Kidney (tissue), 14 donors: ENCODE results near the gene PADI2. TPM values are rescaled to one million over a fixed set of nuclear protein-coding genes. Genes with fewer than 3 reads are reported as not detected.
A peak's percentile ranks its signal among the peaks of the same experiment; 100 is the strongest.

Experiments used
- DNase-seq, 5 donors: peaks; one replicate each; pipeline ENCODE4 v3.0.0-alpha.2; 2013 to 2020
- FAIRE-seq: peaks from 2 replicates; lab custom pipeline; 2012; peaks lifted over from hg19 to GRCh38; lab: Jason Lieb, UNC
- H3K27ac ChIP-seq, 2 donors: one replicate each; pipeline ENCODE4 v1.7.0; 2013; ENCODE audit warnings: low read depth in 2 of 2, low read length in 2 of 2, inconsistent platforms in 1 of 2
- H3K27me3 ChIP-seq: one replicate; pipeline ENCODE4 v1.7.1; 2013; ENCODE audit warnings: low read length, inconsistent platforms; ENCODE audit not compliant: control insufficient read depth, insufficient read depth
- H3K36me3 ChIP-seq, 3 donors: one replicate each; pipeline versions ENCODE4 v1.7.0 to v1.7.1; 2013; ENCODE audit warnings: low read length in 3 of 3, control low read depth in 1 of 3, inconsistent platforms in 1 of 3; ENCODE audit not compliant: insufficient read depth in 3 of 3, control insufficient read depth in 2 of 3
- H3K4me1 ChIP-seq, 3 donors: one replicate each; pipeline versions ENCODE4 v1.7.0 to v1.7.1; 2013; ENCODE audit warnings: low read length in 3 of 3, inconsistent platforms in 1 of 3, low read depth in 1 of 3; ENCODE audit not compliant: control insufficient read depth in 2 of 3, insufficient read depth in 2 of 3
- H3K4me3 ChIP-seq, 3 donors: one replicate each; pipeline versions ENCODE4 v1.7.0 to v1.8.1; 2013; ENCODE audit warnings: low read length in 3 of 3, control low read depth in 1 of 3, inconsistent platforms in 1 of 3
- H3K9ac ChIP-seq, 3 donors: one replicate each; pipeline versions ENCODE4 v1.7.0 to v1.7.1; 2013; ENCODE audit warnings: low read length in 3 of 3, control low read depth in 1 of 3, inconsistent platforms in 1 of 3
- H3K9me3 ChIP-seq, 3 donors: one replicate each; pipeline versions ENCODE4 v1.7.0 to v1.7.1; 2013; ENCODE audit warnings: low read length in 3 of 3, control low read depth in 1 of 3, inconsistent platforms in 1 of 3; ENCODE audit not compliant: control insufficient read depth in 2 of 3, insufficient read depth in 1 of 3
- intact Hi-C: fragments of 100-400 bp; cut with DNase I; formaldehyde crosslinking; loops from one replicate; pipeline ENCODE4 v1.11.1; 2022
- polyA plus RNA-seq: library from polyadenylated mRNA; stranded (reverse); fragments of 350-450 nt; fragmentation: Illumina TruSeq; extraction: RNeasy Lipid Tissue Mini Kit (QIAGEN cat#74804); gene quantifications from one replicate; pipeline ENCODE4 v1.2.3, GENCODE V29; 2014; ENCODE audit warnings: low read depth, low replicate concordance; ENCODE audit not compliant: insufficient read depth
- total RNA-seq: library from RNA; stranded (reverse); fragmentation: NEBNext Ultra II Directional; extraction: Animal tissue kit (Norgen Biotek cat#: 25700); gene quantifications from one replicate; pipeline ENCODE4 v1.2.1, GENCODE V29; 2021
- TF ChIP-seq, protein P1 (sequence below): IDR thresholded peaks from 3 replicates; pipeline ENCODE4 v1.5.1; 2012; ENCODE audit warnings: mild to moderate bottlenecking, moderate library complexity, borderline replicate concordance; ENCODE audit not compliant: insufficient read depth; ENCODE audit errors: extremely low read depth
- donor health status: control.
- donor health status: control.
- donor health status: control.
- donor health status: control.
- donor health status: control.
- donor health status: DM: yes; HTN: yes; CAD: no.
- donor health status: Normal renal cell carcinoma (clear cell type).

PADI2 gene
- total and polyA plus RNA-seq, 2 donors from 2014 or later = 6.0 to 11.7 TPM

GRCh38 chr1:17120962-17121837 lies 1.9 kb upstream of the PADI2 start:
- H3K9me3 ChIP-seq = no peaks in the 10 kb centered on the region
- no peak overlapping the region for H3K27ac ChIP-seq
- H3K27me3 ChIP-seq = peaks cover 14% of the 10 kb centered on the region
- no peak overlapping the region for H3K4me3 ChIP-seq
- TF ChIP-seq, protein P1, sequence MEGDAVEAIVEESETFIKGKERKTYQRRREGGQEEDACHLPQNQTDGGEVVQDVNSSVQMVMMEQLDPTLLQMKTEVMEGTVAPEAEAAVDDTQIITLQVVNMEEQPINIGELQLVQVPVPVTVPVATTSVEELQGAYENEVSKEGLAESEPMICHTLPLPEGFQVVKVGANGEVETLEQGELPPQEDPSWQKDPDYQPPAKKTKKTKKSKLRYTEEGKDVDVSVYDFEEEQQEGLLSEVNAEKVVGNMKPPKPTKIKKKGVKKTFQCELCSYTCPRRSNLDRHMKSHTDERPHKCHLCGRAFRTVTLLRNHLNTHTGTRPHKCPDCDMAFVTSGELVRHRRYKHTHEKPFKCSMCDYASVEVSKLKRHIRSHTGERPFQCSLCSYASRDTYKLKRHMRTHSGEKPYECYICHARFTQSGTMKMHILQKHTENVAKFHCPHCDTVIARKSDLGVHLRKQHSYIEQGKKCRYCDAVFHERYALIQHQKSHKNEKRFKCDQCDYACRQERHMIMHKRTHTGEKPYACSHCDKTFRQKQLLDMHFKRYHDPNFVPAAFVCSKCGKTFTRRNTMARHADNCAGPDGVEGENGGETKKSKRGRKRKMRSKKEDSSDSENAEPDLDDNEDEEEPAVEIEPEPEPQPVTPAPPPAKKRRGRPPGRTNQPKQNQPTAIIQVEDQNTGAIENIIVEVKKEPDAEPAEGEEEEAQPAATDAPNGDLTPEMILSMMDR = no peak
- intact Hi-C loops = loop anchor here (5.0 kb wide), 1 partner anchor 121 kb away; no protein-coding TSS in a partner anchor
- no peak for DNase-seq
- H3K36me3 ChIP-seq = no peaks in the 10 kb centered on the region
- FAIRE-seq = no peak
- H3K9ac ChIP-seq = no peak overlapping the region
- peaks cover 0 to 5% (median 0%) of the 10 kb centered on the region in 3 donors for H3K4me1 ChIP-seq

- no peak overlapping the region for H3K4me3 ChIP-seq
- TF ChIP-seq, protein P1 = no peak
- DNase-seq = no peak
- FAIRE-seq = no peak
- intact Hi-C loops = loop anchor here (5.0 kb wide), 1 partner anchor 122 kb away; no protein-coding TSS in a partner anchor
- no peaks in the 10 kb centered on the region for H3K9me3 ChIP-seq
- no peaks in the 10 kb centered on the region for H3K36me3 ChIP-seq
- H3K27ac ChIP-seq = no peak overlapping the region
- H3K27me3 ChIP-seq = peaks cover 14% of the 10 kb centered on the region
- peaks cover 0 to 5% (median 0%) of the 10 kb centered on the region in 3 donors for H3K4me1 ChIP-seq
- H3K9ac ChIP-seq = no peak overlapping the region
Observed at GRCh38 chr1:17120481-17120877, 1.2 kb upstream of the PADI2 start.

- no peaks in the 10 kb centered on the region for H3K9me3 ChIP-seq
- no peak overlapping the region for H3K27ac ChIP-seq
- intact Hi-C loops = loop anchor here (5.0 kb wide), 1 partner anchor 122 kb away; no protein-coding TSS in a partner anchor
- peak in 1 of 5 donors; percentile 11 for DNase-seq
- H3K9ac ChIP-seq = no peak overlapping the region
- no peaks in the 10 kb centered on the region for H3K36me3 ChIP-seq
- peak overlapping the region in 1 of 3 donors; percentile 55 for H3K4me3 ChIP-seq
- TF ChIP-seq, protein P1 = no peak
- no peak for FAIRE-seq
- H3K27me3 ChIP-seq = peaks cover 14% of the 10 kb centered on the region
- H3K4me1 ChIP-seq = peaks cover 0 to 5% (median 0%) of the 10 kb centered on the region in 3 donors
Observed at GRCh38 chr1:17119773-17120480, 676 bp upstream of the PADI2 start.
